OCI-LY1 (cell line): ENCODE measurements around the gene DPH3.

Experiments used
- EZH2 ChIP-seq: fragments of 200-600 bp; sonication (generic), shearing (Covaris generic); IDR thresholded peaks from 2 replicates; pipeline ENCODE4 v1.8.0; 2017; ENCODE audit warnings: borderline replicate concordance, mixed run types, mild to moderate bottlenecking, antibody characterized with exemption, low read length, moderate library complexity, mixed read lengths
- TF ChIP-seq, protein P1 (sequence below): fragments of 200-600 bp; sonication (generic), shearing (Covaris generic); IDR thresholded peaks from 2 replicates; pipeline ENCODE4 v1.5.1; 2017; ENCODE audit warnings: mild to moderate bottlenecking, antibody characterized with exemption, low read length, moderate library complexity, mixed read lengths

DNA sequence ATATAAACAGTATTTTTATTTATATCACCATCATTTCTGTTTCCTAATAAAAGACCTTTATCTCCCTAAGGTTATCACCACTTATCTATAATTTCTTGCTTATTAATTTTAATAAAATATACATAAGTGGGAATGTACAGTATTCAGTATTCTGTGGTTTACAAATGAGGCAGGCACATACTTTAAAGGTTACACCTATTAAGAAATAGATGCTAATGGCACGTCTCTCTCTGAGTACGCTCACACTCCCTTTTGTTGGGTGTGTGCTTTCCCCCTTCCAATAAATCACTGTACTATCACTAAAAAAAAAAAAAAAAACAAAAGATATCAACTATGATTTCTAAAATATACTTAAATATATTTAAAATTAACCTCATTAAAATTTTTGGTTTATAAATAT is 9.1 kb upstream of the DPH3 start:
- TF ChIP-seq, protein P1, sequence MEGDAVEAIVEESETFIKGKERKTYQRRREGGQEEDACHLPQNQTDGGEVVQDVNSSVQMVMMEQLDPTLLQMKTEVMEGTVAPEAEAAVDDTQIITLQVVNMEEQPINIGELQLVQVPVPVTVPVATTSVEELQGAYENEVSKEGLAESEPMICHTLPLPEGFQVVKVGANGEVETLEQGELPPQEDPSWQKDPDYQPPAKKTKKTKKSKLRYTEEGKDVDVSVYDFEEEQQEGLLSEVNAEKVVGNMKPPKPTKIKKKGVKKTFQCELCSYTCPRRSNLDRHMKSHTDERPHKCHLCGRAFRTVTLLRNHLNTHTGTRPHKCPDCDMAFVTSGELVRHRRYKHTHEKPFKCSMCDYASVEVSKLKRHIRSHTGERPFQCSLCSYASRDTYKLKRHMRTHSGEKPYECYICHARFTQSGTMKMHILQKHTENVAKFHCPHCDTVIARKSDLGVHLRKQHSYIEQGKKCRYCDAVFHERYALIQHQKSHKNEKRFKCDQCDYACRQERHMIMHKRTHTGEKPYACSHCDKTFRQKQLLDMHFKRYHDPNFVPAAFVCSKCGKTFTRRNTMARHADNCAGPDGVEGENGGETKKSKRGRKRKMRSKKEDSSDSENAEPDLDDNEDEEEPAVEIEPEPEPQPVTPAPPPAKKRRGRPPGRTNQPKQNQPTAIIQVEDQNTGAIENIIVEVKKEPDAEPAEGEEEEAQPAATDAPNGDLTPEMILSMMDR, result no peak
- TF ChIP-seq EZH2, result no peak
